Subcutaneous adipose tissue (tissue), 4 donors: ENCODE measurements around the gene TM9SF2. TPM values are rescaled to one million over a fixed set of nuclear protein-coding genes. Genes with fewer than 3 reads are reported as not detected.

Source experiments
- total RNA-seq, 4 donors: library from RNA; depleted of rRNA; stranded (reverse); fragments of >200 nt; gene quantifications; one replicate each; pipeline ENCODE4 v1.1.0, GENCODE V29; 2016
- TF ChIP-seq, protein P1 (sequence below): fragments of 450-650 bp; IDR thresholded peaks from one replicate; pipeline ENCODE4 v1.5.1; 2016; ENCODE audit warnings: low read depth, mild to moderate bottlenecking, control low read depth, antibody characterized with exemption, moderate library complexity

The TM9SF2 gene
- total RNA-seq, 4 donors from 2014 or later = 63.7 to 130 (median 105) TPM

DNA sequence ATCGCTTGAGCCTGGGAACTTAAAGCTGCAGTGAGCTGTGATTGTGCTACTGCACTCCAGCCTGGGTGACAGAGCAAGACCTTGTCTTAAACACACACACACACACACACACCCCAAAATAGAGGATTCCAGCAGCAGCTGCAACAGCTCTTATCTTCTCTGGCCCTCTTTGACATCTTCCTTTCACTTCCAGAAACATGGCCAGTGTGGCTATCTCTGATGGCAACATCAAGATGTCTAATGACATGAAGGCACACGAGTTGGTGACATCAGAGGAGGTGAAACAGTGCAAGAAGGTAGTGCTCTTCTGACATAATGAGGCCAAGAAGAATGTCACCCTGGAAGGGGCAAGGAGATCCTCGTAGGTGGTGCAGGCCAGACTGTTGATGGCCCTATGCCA is 81.2 kb downstream of the TM9SF2 start:
- TF ChIP-seq, protein P1, sequence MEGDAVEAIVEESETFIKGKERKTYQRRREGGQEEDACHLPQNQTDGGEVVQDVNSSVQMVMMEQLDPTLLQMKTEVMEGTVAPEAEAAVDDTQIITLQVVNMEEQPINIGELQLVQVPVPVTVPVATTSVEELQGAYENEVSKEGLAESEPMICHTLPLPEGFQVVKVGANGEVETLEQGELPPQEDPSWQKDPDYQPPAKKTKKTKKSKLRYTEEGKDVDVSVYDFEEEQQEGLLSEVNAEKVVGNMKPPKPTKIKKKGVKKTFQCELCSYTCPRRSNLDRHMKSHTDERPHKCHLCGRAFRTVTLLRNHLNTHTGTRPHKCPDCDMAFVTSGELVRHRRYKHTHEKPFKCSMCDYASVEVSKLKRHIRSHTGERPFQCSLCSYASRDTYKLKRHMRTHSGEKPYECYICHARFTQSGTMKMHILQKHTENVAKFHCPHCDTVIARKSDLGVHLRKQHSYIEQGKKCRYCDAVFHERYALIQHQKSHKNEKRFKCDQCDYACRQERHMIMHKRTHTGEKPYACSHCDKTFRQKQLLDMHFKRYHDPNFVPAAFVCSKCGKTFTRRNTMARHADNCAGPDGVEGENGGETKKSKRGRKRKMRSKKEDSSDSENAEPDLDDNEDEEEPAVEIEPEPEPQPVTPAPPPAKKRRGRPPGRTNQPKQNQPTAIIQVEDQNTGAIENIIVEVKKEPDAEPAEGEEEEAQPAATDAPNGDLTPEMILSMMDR = no peak

DNA sequence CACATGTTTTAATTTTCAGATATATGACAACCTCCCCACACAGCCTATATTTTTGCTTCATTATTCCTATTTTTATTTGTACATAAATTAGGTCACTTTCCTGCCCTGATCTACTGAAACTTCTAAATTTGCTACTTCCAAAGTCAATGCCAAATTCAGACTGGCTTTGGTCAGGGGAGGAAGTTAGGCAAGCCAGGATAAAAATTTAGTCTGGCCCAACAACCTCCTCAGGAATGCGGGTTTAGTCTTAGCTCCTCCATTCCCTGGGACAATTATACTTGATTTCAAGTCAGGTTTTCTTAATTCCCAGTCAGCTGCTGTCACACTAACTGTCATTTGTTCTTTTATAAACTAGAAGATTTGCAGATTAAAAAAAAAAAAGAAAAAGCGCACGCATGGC is 84.3 kb downstream of the TM9SF2 start:
- TF ChIP-seq, protein P1 = no peak

DNA sequence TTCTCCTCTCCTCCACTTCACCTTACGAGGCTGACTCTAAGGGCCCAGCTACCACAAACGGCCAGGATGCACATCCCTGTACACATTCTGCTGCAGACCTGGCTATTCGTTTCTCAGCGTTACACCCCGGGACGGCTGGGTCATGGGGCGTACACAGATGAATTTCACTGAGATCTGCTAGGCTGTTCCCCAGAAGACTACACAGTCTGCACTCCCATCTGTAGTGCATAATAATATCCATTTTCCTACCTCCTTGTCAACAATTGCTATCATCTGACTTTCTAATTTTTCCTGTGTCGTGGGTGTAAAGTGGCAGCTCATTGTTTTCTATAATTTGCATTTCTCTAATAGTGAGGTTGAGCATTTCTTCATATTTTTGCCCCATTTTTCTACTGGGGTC is 85.7 kb downstream of the TM9SF2 start:
- TF ChIP-seq, protein P1 = no peak

DNA sequence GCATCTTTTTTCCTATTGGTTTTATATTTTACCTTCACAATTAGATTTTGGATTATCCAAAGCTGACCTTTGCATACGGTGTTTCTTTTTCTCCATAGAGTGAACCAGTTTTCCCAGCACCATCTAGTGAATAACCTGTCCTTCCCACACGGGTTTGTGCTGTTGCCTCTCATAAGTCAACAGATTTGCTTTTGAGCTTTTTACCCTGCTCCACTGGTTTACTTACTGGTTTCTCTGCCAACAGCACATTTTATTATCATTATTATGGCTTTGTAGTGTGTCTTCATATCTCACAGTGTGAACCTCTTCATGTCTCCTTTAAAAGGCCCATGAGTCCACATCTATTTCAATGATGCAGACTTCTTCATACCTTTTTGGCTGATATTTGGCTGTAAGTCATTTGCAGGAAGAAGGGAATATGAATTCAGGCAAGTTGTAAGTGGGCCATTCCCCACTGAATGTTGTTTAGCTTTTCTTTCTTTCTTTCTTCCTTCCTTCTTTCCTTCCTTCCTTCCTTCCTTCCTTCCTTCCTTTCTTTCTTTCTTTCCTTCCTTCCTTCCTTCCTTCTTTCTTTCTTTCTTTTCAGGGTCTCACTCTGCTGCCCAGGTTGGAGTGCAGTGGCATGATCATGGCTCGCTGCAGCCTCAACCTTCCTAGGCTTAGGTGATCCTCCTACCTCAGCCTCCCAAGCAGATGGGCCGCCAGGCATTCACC is 86.8 kb downstream of the TM9SF2 start:
- TF ChIP-seq, protein P1 = no peak

DNA sequence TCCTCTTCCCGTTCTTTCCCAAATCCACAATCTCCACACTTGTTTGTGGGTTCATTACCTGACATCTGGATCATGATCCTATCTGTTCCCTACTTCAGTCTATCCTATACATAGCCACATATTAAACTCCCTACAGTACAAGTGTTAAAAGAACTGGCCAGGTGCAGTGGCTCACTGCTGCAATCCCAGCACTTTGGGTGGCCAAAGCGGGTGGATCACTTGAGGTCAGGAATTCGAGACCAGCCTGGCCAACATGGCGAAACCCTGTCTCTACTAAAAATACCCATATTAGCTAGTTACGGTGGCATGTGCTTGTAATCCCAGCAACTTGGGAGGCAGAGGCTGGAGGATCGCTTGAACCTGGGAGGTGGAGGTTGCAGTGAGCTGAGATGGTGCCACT is 88.3 kb downstream of the TM9SF2 start:
- TF ChIP-seq, protein P1 = no peak

DNA sequence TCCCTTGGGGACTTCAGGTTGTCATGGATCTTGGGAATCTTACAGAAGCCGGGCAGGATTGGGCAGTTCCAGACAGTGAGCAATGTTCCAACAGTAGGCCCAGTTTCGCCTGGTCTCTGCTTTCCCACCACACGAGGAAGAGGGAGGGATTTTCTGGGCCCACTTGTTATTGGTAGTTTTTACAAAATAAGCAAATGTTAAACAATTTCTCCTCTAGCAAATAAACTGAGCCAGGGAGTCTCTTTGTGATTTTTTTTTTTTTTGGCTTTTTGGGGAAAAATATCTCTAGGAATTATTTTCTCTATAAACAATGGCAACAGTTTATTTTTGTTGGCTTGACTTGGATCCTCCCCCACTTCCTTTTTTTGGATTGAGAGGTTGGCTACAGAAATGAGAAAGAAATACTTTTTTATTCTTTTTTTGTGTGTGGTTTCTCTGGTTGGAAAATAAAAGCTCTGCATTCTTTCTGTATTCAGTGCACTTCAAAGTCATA is 89.3 kb downstream of the TM9SF2 start:
- TF ChIP-seq, protein P1 = no peak

DNA sequence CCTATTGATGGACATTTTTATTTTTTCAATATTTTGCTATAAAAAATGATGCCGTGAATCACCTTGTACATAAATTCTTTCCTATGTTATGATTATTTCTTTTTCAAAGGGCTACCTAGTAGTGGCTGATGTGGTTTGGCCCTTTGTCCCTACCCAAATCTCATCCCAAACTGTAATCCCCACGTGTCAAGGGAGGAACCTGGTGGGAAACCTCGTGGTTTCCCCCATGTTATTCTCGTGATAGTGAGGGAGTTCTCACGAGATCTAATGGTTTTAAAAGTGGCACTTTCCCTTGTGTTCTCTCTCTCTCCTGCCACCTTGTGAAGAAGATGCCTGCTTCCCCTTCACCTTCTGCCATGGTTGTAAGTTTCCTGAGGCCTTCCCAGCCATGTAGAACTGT is 94.9 kb downstream of the TM9SF2 start:
- TF ChIP-seq, protein P1 = no peak
